ENCODE measurements around the gene EIF1B. TPM values are rescaled to one million over a fixed set of nuclear protein-coding genes. Genes with fewer than 3 reads are reported as not detected.

EIF1B gene
- total and polyA plus RNA-seq, 10 of the 15 experiments (the other 5 are each of a cell fraction or from before 2014, with no cell fraction given), result 15.4 to 75.6 (median 43.2) TPM

- no peak for TF ChIP-seq RFX5 (IDR thresholded peaks at IDR 0.05; ENCODE audit: low read depth, low read length)
- peak; percentile 96 for TF ChIP-seq HCFC1 (IDR thresholded peaks at IDR 0.05; ENCODE audit: low read length)
- TF ChIP-seq CBX3 (IDR thresholded peaks at IDR 0.05; ENCODE audit: borderline replicate concordance, low read depth), result no peak
- no peak for TF ChIP-seq BCL3 (IDR thresholded peaks at IDR 0.05; ENCODE audit: borderline replicate concordance, insufficient read depth, low read depth, low read length, poor library complexity, severe bottlenecking)
- TF ChIP-seq ZNF207 (IDR thresholded peaks at IDR 0.05; ENCODE audit: borderline replicate concordance), result peak; percentile 66; the same call in 1 of the 2 replicates
- TF ChIP-seq NR2C1 (IDR thresholded peaks at IDR 0.05), result peak; percentile 86
- TF ChIP-seq PAX5 (IDR thresholded peaks at IDR 0.05; ENCODE audit: borderline replicate concordance, low read depth, low read length), result peak; percentile 70; the same call in 1 of the 2 replicates
- TF ChIP-seq HSF1 (IDR thresholded peaks at IDR 0.05; ENCODE audit: low read depth, low read length), result 0 out of 2 replicates have a peak, but pooled peaks have one; percentile 20
- TF ChIP-seq RCOR1 (conservative IDR thresholded peaks at IDR 0.05; ENCODE audit: low read depth, low read length), result no peak
- TF ChIP-seq ESRRA (IDR thresholded peaks at IDR 0.05; ENCODE audit: low read length), result no peak
- TF ChIP-seq LARP7 (IDR thresholded peaks at IDR 0.05), result no peak
- peak; percentile 65; the same call in 1 of the 2 replicates for TF ChIP-seq POLR2AphosphoS2 (IDR thresholded peaks at IDR 0.05; ENCODE audit: low read depth, low read length)
- TF ChIP-seq CEBPB (IDR thresholded peaks at IDR 0.05; ENCODE audit: borderline replicate concordance in 1 of 2, low read depth in 2 of 2, low read length in 2 of 2), result no peak
- no peak for TF ChIP-seq E2F8 (IDR thresholded peaks at IDR 0.05; ENCODE audit: low read depth, partially characterized antibody)
- TF ChIP-seq WRNIP1 (IDR thresholded peaks at IDR 0.05; ENCODE audit: borderline replicate concordance, low read depth, low read length), result no peak
- peak; percentile 97 for TF ChIP-seq IKZF1 (conservative IDR thresholded peaks at IDR 0.05)
- peak; percentile 93 for TF ChIP-seq SIX5 (IDR thresholded peaks at IDR 0.05; ENCODE audit: low read depth, low read length, severe bottlenecking)
- peak in 1 of 2 experiments; percentile 96; a peak in 2 of 3 replicates for TF ChIP-seq EGR1 (IDR thresholded peaks at IDR 0.05; ENCODE audit: borderline replicate concordance in 1 of 2, low read depth in 2 of 2, low read length in 2 of 2)
- TF ChIP-seq PML (IDR thresholded peaks at IDR 0.05; ENCODE audit: low read length), result peak; percentile 66
- peak; percentile 86 for TF ChIP-seq RELA (IDR thresholded peaks at IDR 0.05; ENCODE audit: borderline replicate concordance, partially characterized antibody)
- TF ChIP-seq SPI1 (IDR thresholded peaks at IDR 0.05; ENCODE audit: borderline replicate concordance, insufficient read depth, low read depth, low read length), result no peak
- TF ChIP-seq TBL1XR1 (IDR thresholded peaks at IDR 0.05; ENCODE audit: low read depth, low read length), result peak; percentile 68; the same call in 1 of the 2 replicates
- no peak for TF ChIP-seq MYC (IDR thresholded peaks at IDR 0.05; ENCODE audit: insufficient read depth, insufficient read length, insufficient replicate concordance, low read length, severe bottlenecking)
- peak; percentile 91 for TF ChIP-seq PKNOX1 (IDR thresholded peaks at IDR 0.05)
- no peak for TF ChIP-seq FOXK2 (IDR thresholded peaks at IDR 0.05)
Observed at GRCh38 chr3:40309418-40309924, at the start of gene EIF1B (continued).

Measured in GM12878 (cell line).